ENCODE results near the gene BTD. TPM values are rescaled to one million over a fixed set of nuclear protein-coding genes. Genes with fewer than 3 reads are reported as not detected.
"Not testable (repeated sequence)": the region's sequence is repeated elsewhere in the genome, so short reads cannot be mapped to it uniquely, and the experiment has no call there.

BTD gene
- total and polyA plus RNA-seq, 4 donors, result 13.1 to 33.3 (median 23.7) TPM

DNA sequence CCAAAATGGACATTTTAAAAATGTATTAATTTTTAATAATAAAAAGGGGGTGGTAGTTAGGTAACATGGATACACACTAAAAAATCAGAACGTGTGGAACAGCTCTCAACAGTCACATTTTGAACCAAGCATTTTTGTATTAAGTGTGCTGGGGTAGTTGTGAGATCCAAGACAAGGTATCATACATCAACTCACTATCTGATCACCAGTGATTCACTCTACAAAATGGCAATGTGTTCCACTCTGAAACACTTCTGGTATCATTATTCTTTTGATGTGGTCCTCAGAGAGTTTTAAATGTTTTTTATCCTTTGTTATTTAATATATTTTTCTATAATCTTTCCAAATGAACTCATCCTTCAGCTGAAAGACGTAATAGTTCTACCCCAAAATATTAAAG, 5.6 kb upstream of the BTD start:
- H3K27me3 ChIP-seq (ENCODE audit: control insufficient read depth, insufficient read depth, low read length), result no peaks in the 10 kb centered on the region
- no peaks in the 10 kb centered on the region for H3K9me3 ChIP-seq (ENCODE audit: control insufficient read depth, insufficient read depth, low read length)
- DNase-seq (ENCODE audit: low read depth in 4 of 6, low spot score in 6 of 6), result no peak
- no peak overlapping the region for H3K27ac ChIP-seq (ENCODE audit: low read depth, low read length)
- no peak overlapping the region for H3K4me3 ChIP-seq (ENCODE audit: low read depth, low read length)
- no CpG with 5 or more reads among the region's 2 CpGs for WGBS (ENCODE audit: insufficient coverage)
- H3K4me1 ChIP-seq (ENCODE audit: control insufficient read depth, insufficient read depth, low read length), result no peaks in the 10 kb centered on the region
- H3K36me3 ChIP-seq (ENCODE audit: control insufficient read depth, insufficient read depth, low read length), result peaks cover 17% of the 10 kb centered on the region

DNA sequence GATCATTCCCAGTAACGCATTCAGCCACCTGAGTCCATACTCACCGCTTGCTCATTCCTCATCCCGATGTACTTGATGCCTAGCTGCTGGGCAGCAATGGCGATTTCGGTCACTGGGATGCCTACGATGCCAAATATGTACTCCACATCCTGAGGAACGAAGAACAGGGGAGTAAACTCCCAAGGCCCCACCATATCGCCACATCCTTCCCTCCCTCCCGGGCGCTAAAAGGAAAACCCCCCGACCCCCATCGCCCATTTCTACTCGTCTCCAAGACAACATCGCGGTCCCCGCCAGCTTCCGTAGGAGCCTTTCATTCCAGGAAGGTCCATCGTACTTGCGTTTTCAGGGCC, 523 bp upstream of the BTD start:
- WGBS (ENCODE audit: insufficient coverage), result under 1% methylated on average over 19 of the region's 19 CpGs

DNA sequence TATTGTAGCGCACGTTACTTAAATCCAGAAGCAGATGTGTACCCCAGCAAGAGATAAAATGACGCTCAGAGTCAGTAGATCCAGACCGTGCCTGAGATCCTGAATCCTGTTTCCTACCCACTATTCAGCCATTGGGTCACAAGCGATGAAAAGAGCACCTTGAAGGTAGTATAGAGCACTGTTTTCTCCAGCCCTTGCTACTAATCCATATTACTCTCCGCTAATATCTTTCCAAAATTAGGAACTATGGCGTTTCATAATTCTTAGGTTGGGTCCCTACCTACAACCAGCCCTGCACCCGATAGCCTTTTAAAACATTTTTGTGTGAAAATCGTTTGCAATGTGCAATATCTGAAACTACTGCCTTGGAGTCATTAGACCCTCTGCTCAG, 596 bp downstream of the BTD start:
- H3K9me3 ChIP-seq (ENCODE audit: control insufficient read depth, insufficient read depth, low read length), result no peaks in the 10 kb centered on the region
- peak overlapping the region; percentile 89 for H3K27ac ChIP-seq (ENCODE audit: low read depth, low read length)
- H3K4me3 ChIP-seq (ENCODE audit: low read depth, low read length), result peak overlapping the region; percentile 97
- DNase-seq (ENCODE audit: low read depth in 4 of 6, low spot score in 6 of 6), result no peak
- peaks cover 13% of the 10 kb centered on the region for H3K36me3 ChIP-seq (ENCODE audit: control insufficient read depth, insufficient read depth, low read length)
- WGBS (ENCODE audit: insufficient coverage), result 0% methylated on average over 2 of the region's 9 CpGs
- H3K4me1 ChIP-seq (ENCODE audit: control insufficient read depth, insufficient read depth, low read length), result no peaks in the 10 kb centered on the region
- H3K27me3 ChIP-seq (ENCODE audit: control insufficient read depth, insufficient read depth, low read length), result no peaks in the 10 kb centered on the region

More for the DNA sequence above, 523 bp upstream of the BTD start:
- H3K27ac ChIP-seq (ENCODE audit: low read depth, low read length), result peak overlapping the region; percentile 89
- H3K27me3 ChIP-seq (ENCODE audit: control insufficient read depth, insufficient read depth, low read length), result no peaks in the 10 kb centered on the region
- DNase-seq (ENCODE audit: low read depth in 4 of 6, low spot score in 6 of 6), result no peak
- peak overlapping the region; percentile 97 for H3K4me3 ChIP-seq (ENCODE audit: low read depth, low read length)
- H3K9me3 ChIP-seq (ENCODE audit: control insufficient read depth, insufficient read depth, low read length), result no peaks in the 10 kb centered on the region
- H3K36me3 ChIP-seq (ENCODE audit: control insufficient read depth, insufficient read depth, low read length), result peaks cover 13% of the 10 kb centered on the region
- H3K4me1 ChIP-seq (ENCODE audit: control insufficient read depth, insufficient read depth, low read length), result no peaks in the 10 kb centered on the region

DNA sequence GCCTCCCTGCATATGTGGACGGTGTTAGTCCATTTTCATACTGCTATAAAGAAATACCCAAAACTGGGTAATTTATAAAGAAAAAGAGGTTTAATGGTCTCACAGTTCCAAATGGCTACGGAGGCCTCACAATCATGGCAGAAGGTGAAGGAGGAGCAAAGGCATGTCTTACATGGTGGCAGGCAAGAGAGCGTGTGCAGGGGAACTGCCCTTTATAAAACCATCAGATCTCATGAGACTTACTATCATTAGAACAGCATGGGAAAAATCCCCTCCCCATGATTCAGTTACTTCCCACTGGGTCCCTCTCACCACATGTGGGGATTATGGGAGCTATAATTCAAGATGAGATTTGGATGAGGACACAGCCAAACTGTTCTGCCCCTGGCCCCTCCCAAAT, 1.3 kb downstream of the BTD start:
- H3K9me3 ChIP-seq (ENCODE audit: control insufficient read depth, insufficient read depth, low read length); DNase-seq (ENCODE audit: low read depth in 4 of 6, low spot score in 6 of 6); H3K4me1 ChIP-seq (ENCODE audit: control insufficient read depth, insufficient read depth, low read length); H3K27ac ChIP-seq (ENCODE audit: low read depth, low read length); H3K4me3 ChIP-seq (ENCODE audit: low read depth, low read length); H3K27me3 ChIP-seq (ENCODE audit: control insufficient read depth, insufficient read depth, low read length): not testable (repeated sequence)
- 100% methylated on average over 1 of the region's 3 CpGs for WGBS (ENCODE audit: insufficient coverage)
- peaks cover 13% of the 10 kb centered on the region for H3K36me3 ChIP-seq (ENCODE audit: control insufficient read depth, insufficient read depth, low read length)

- H3K27ac ChIP-seq (ENCODE audit: low read depth, low read length); H3K4me1 ChIP-seq (ENCODE audit: control insufficient read depth, insufficient read depth, low read length); H3K36me3 ChIP-seq (ENCODE audit: control insufficient read depth, insufficient read depth, low read length); DNase-seq (ENCODE audit: low read depth in 4 of 6, low spot score in 6 of 6); H3K27me3 ChIP-seq (ENCODE audit: control insufficient read depth, insufficient read depth, low read length); H3K4me3 ChIP-seq (ENCODE audit: low read depth, low read length); H3K9me3 ChIP-seq (ENCODE audit: control insufficient read depth, insufficient read depth, low read length): not testable (repeated sequence)
- 92% methylated on average over 1 of the region's 1 CpG for WGBS (ENCODE audit: insufficient coverage)
Measured at GRCh38 chr3:15604584-15604983, 3.0 kb downstream of the BTD start.

GRCh38 chr3:15606434-15606891, 4.9 kb downstream of the BTD start:
- peak in 1 of 6 donors; percentile 6 for DNase-seq (ENCODE audit: low read depth in 4 of 6, low spot score in 6 of 6)
- Histone ChIP-seq H3K4me3 (ENCODE audit: low read depth, low read length) (no peak overlapping the region), H3K4me1 (ENCODE audit: control insufficient read depth, insufficient read depth, low read length) (no peaks in the 10 kb centered on the region), H3K9me3 (ENCODE audit: control insufficient read depth, insufficient read depth, low read length) (no peaks in the 10 kb centered on the region), H3K27me3 (ENCODE audit: control insufficient read depth, insufficient read depth, low read length) (no peaks in the 10 kb centered on the region), H3K36me3 (ENCODE audit: control insufficient read depth, insufficient read depth, low read length) (no peaks in the 10 kb centered on the region), H3K27ac (ENCODE audit: low read depth, low read length) (no peak overlapping the region)
- WGBS (ENCODE audit: insufficient coverage), result 91% methylated on average over 1 of the region's 2 CpGs

- Histone ChIP-seq H3K9me3 (ENCODE audit: control insufficient read depth, insufficient read depth, low read length) (no peaks in the 10 kb centered on the region), H3K27me3 (ENCODE audit: control insufficient read depth, insufficient read depth, low read length) (no peaks in the 10 kb centered on the region), H3K4me1 (ENCODE audit: control insufficient read depth, insufficient read depth, low read length) (no peaks in the 10 kb centered on the region), H3K4me3 (ENCODE audit: low read depth, low read length) (no peak overlapping the region), H3K27ac (ENCODE audit: low read depth, low read length) (no peak overlapping the region), H3K36me3 (ENCODE audit: control insufficient read depth, insufficient read depth, low read length) (no peaks in the 10 kb centered on the region)
- no peak for DNase-seq (ENCODE audit: low read depth in 4 of 6, low spot score in 6 of 6)
- 86% methylated on average over 1 of the region's 4 CpGs for WGBS (ENCODE audit: insufficient coverage)
Measured at GRCh38 chr3:15610082-15610759, 8.7 kb downstream of the BTD start.

DNA sequence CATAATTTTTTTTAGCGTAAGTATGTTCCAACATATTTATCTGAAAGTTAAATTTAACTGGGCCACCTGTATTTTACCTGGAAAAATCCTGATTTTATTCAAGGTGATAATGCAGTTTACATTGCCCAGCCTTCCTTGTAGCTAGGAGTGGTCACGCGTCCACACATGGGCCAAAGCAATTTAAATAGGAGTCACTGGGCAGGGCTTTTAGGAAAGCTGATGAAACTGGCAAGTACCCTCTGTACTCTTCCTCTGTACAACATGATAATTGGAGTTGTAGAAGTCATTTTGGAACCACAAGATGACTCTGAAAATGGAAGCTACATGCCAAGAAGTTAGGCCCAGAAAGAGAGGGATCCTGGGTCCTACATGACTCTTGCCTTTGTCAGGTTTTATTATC, 9.5 kb downstream of the BTD start:
- Histone ChIP-seq H3K27ac (ENCODE audit: low read depth, low read length) (no peak overlapping the region), H3K9me3 (ENCODE audit: control insufficient read depth, insufficient read depth, low read length) (no peaks in the 10 kb centered on the region), H3K4me1 (ENCODE audit: control insufficient read depth, insufficient read depth, low read length) (no peaks in the 10 kb centered on the region), H3K27me3 (ENCODE audit: control insufficient read depth, insufficient read depth, low read length) (no peaks in the 10 kb centered on the region), H3K4me3 (ENCODE audit: low read depth, low read length) (no peak overlapping the region), H3K36me3 (ENCODE audit: control insufficient read depth, insufficient read depth, low read length) (no peaks in the 10 kb centered on the region)
- WGBS (ENCODE audit: insufficient coverage), result 100% methylated on average over 2 of the region's 3 CpGs
- DNase-seq (ENCODE audit: low read depth in 4 of 6, low spot score in 6 of 6), result no peak

DNA sequence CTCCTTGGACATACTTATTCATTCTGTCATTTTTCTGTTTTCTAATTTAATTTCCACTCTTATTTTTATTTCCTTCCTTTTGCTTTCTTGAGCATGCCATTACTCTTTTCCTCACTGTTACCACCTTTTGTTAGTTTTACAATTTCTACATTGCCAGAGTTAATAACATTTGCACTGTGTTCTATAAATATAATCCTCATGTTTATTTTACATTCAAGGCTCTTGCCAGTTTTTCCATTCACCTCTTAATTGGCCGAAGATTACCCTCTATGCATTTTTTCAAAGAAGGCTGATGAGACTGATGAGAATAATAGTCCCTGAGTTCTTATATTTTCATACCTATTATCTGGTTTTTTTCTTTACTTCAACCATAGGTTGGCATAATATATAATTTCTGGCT, 10.5 kb downstream of the BTD start:
- no peaks in the 10 kb centered on the region for H3K27me3 ChIP-seq (ENCODE audit: control insufficient read depth, insufficient read depth, low read length)
- no peaks in the 10 kb centered on the region for H3K9me3 ChIP-seq (ENCODE audit: control insufficient read depth, insufficient read depth, low read length)
- H3K27ac ChIP-seq (ENCODE audit: low read depth, low read length), result no peak overlapping the region
- no peak for DNase-seq (ENCODE audit: low read depth in 4 of 6, low spot score in 6 of 6)
- WGBS (ENCODE audit: insufficient coverage), result no CpG with 5 or more reads among the region's 1 CpG
- H3K4me1 ChIP-seq (ENCODE audit: control insufficient read depth, insufficient read depth, low read length), result no peaks in the 10 kb centered on the region
- no peak overlapping the region for H3K4me3 ChIP-seq (ENCODE audit: low read depth, low read length)
- H3K36me3 ChIP-seq (ENCODE audit: control insufficient read depth, insufficient read depth, low read length), result no peaks in the 10 kb centered on the region

DNA sequence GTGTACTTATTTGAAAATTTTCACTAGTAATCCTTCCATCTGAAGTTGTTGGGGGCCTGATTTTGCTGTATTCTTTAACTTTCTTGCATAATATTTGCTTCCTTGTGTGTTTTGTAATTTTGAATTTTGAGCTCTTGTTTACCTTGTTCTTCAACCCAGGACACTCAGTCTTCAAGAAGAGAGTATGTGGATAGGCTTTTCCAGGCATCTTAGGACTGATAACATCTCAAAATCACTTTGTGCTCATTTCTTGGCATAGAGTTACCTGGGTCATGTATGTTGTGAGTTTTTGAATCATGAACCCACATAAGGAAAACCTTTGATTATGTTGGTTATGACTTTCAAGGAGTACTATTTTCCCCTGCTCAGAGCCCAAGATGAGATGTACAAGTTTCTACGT, 13.4 kb downstream of the BTD start:
- no CpG with 5 or more reads among the region's 1 CpG for WGBS (ENCODE audit: insufficient coverage)
- H3K27ac ChIP-seq (ENCODE audit: low read depth, low read length), result no peak overlapping the region
- no peak for DNase-seq (ENCODE audit: low read depth in 4 of 6, low spot score in 6 of 6)
- H3K27me3 ChIP-seq (ENCODE audit: control insufficient read depth, insufficient read depth, low read length), result no peaks in the 10 kb centered on the region
- H3K4me1 ChIP-seq (ENCODE audit: control insufficient read depth, insufficient read depth, low read length), result no peaks in the 10 kb centered on the region
- no peak overlapping the region for H3K4me3 ChIP-seq (ENCODE audit: low read depth, low read length)
- H3K9me3 ChIP-seq (ENCODE audit: control insufficient read depth, insufficient read depth, low read length), result peaks cover 2% of the 10 kb centered on the region
- H3K36me3 ChIP-seq (ENCODE audit: control insufficient read depth, insufficient read depth, low read length), result no peaks in the 10 kb centered on the region
